Measurements from ENCODE around the gene DPM3. TPM values are rescaled to one million over a fixed set of nuclear protein-coding genes. Genes with fewer than 3 reads are reported as not detected.
"Not testable (repeated sequence)": the region's sequence is repeated elsewhere in the genome, so short reads cannot be mapped to it uniquely, and the experiment has no call there.

The DPM3 gene
- total RNA-seq, 4 donors from 2014 or later, result 54.5 to 176 (median 80.6) TPM

- Histone ChIP-seq H3K27me3 (no peaks in the 10 kb centered on the region), H3K4me3 (no peak overlapping the region), H3K9me3 (no peaks in the 10 kb centered on the region), H3K4me1 (no peaks in the 10 kb centered on the region), H3K27ac (replicated peaks in 1 of 4) (no peak overlapping the region), H3K36me3 (no peaks in the 10 kb centered on the region)
- WGBS, result 81% methylated on average over 1 of the region's 1 CpG
- intact Hi-C loops (cut with DNase I), result no loop called here
- no peak for TF ChIP-seq POLR2AphosphoS5 (IDR thresholded peaks at IDR 0.05)
- TF ChIP-seq EP300 (IDR thresholded peaks at IDR 0.05), result no peak
- no peak for TF ChIP-seq CTCF (IDR thresholded peaks at IDR 0.05)
- TF ChIP-seq POLR2A (IDR thresholded peaks at IDR 0.05; ENCODE audit: low read depth), result no peak
- DNase-seq (ENCODE audit: extremely low spot score), result no peak
Measured at GRCh38 chr1:155158991-155159390, 18.7 kb upstream of the DPM3 start.

GRCh38 chr1:155155996-155156643, 15.8 kb upstream of the DPM3 start:
- H3K9me3 ChIP-seq; intact Hi-C loops (cut with DNase I); H3K4me3 ChIP-seq; H3K27me3 ChIP-seq; H3K36me3 ChIP-seq; H3K4me1 ChIP-seq; H3K27ac ChIP-seq (replicated peaks in 1 of 4); DNase-seq (ENCODE audit: extremely low spot score): not testable (repeated sequence)
- WGBS, result 67% methylated on average over 3 of the region's 3 CpGs

GRCh38 chr1:155145491-155145890, 5.2 kb upstream of the DPM3 start:
- intact Hi-C loops (cut with DNase I), result no loop called here
- Histone ChIP-seq H3K4me3 (no peak overlapping the region), H3K27ac (replicated peaks in 1 of 4) (no peak overlapping the region), H3K36me3 (no peaks in the 10 kb centered on the region), H3K9me3 (no peaks in the 10 kb centered on the region), H3K27me3 (peaks cover 0 to 12% (median 0%) of the 10 kb centered on the region in 4 donors), H3K4me1 (peaks cover 1 to 3% (median 2%) of the 10 kb centered on the region in 4 donors)
- no peak for DNase-seq (ENCODE audit: extremely low spot score)
- TF ChIP-seq POLR2AphosphoS5 (IDR thresholded peaks at IDR 0.05) (no peak), EP300 (IDR thresholded peaks at IDR 0.05) (no peak), POLR2A (IDR thresholded peaks at IDR 0.05; ENCODE audit: low read depth) (no peak), CTCF (IDR thresholded peaks at IDR 0.05) (no peak)
- WGBS, result 86% methylated on average over 3 of the region's 3 CpGs

GRCh38 chr1:155141749-155142148, 1.4 kb upstream of the DPM3 start:
- intact Hi-C loops (cut with DNase I), result no loop called here

GRCh38 chr1:155140630-155140953, 261 bp upstream of the DPM3 start:
- Histone ChIP-seq H3K27ac (replicated peaks in 1 of 4) (peak overlapping the region; percentile 83 to 92 (median 92)), H3K36me3 (peaks cover 0 to 13% (median 8%) of the 10 kb centered on the region in 4 donors), H3K4me1 (peaks cover 26 to 43% (median 39%) of the 10 kb centered on the region in 4 donors), H3K4me3 (peak overlapping the region; percentile 72 to 97 (median 86)), H3K9me3 (no peaks in the 10 kb centered on the region), H3K27me3 (peaks cover 0 to 8% (median 0%) of the 10 kb centered on the region in 4 donors)
- TF ChIP-seq CTCF (IDR thresholded peaks at IDR 0.05) (no peak), EP300 (IDR thresholded peaks at IDR 0.05) (no peak), POLR2A (IDR thresholded peaks at IDR 0.05; ENCODE audit: low read depth) (no peak), POLR2AphosphoS5 (IDR thresholded peaks at IDR 0.05) (no peak)
- DNase-seq (ENCODE audit: extremely low spot score), result no peak
- intact Hi-C loops (cut with DNase I), result no loop called here
- WGBS, result 9% methylated on average over 11 of the region's 11 CpGs

More at GRCh38 chr1:155141749-155142148, 1.4 kb upstream of the DPM3 start:
- Histone ChIP-seq H3K36me3 (peaks cover 0 to 13% (median 8%) of the 10 kb centered on the region in 4 donors), H3K4me1 (peaks cover 24 to 36% (median 35%) of the 10 kb centered on the region in 4 donors), H3K27me3 (peaks cover 0 to 8% (median 0%) of the 10 kb centered on the region in 4 donors), H3K27ac (replicated peaks in 1 of 4) (no peak overlapping the region), H3K9me3 (no peaks in the 10 kb centered on the region), H3K4me3 (no peak overlapping the region)
- DNase-seq (ENCODE audit: extremely low spot score), result no peak
- WGBS, result 80% methylated on average over 7 of the region's 7 CpGs
- TF ChIP-seq EP300 (IDR thresholded peaks at IDR 0.05) (no peak), POLR2A (IDR thresholded peaks at IDR 0.05; ENCODE audit: low read depth) (no peak)

Measured in esophagus muscularis mucosa (tissue), 4 donors.